ENCODE measurements around the gene CCT6A. TPM values are rescaled to one million over a fixed set of nuclear protein-coding genes. Genes with fewer than 3 reads are reported as not detected.
A peak's percentile ranks its signal among the peaks of the same experiment; 100 is the strongest.
"Not testable (repeated sequence)": the region's sequence is repeated elsewhere in the genome, so short reads cannot be mapped to it uniquely, and the experiment has no call there.

Gene CCT6A
- total and polyA plus RNA-seq, 2 donors, result 135 to 198 TPM

DNA sequence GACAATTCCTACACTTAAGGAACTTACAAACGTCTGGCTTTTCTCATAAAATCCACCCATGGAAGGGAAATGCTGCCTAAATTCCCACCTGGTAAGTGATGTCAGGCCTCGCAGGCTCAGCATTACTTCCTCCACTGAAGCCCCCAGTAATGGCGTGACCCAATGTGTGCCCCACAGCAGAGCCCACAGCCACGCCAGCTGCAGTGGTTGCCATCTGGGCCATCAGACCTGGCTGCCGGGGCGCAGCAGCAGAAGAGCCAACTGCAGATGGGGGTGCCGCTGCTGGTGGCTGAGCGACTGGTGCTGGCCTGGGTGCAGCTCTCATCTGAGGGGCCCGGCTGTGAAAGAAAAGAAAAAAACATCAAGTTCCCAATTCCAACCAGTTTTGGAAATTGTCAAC, 52.6 kb downstream of the CCT6A start:
- not testable (repeated sequence) for DNase-seq (ENCODE audit: low read depth in 6 of 9, low spot score in 9 of 9); H3K4me1 ChIP-seq (ENCODE audit: control insufficient read depth in 2 of 2, insufficient read depth in 2 of 2, low read length in 2 of 2); H3K27ac ChIP-seq (ENCODE audit: low read depth in 1 of 2, low read length in 1 of 2); H3K27me3 ChIP-seq (ENCODE audit: control insufficient read depth in 2 of 2, insufficient read depth in 1 of 2, low read length in 1 of 2); H3K9me3 ChIP-seq (ENCODE audit: control insufficient read depth in 2 of 2, insufficient read depth in 1 of 2, low read length in 1 of 2); H3K4me3 ChIP-seq (ENCODE audit: low read length in 2 of 2)
- WGBS, result 96% methylated on average over 9 of the region's 9 CpGs
- peaks cover 36 to 46% of the 10 kb centered on the region in 2 donors for H3K36me3 ChIP-seq (ENCODE audit: control insufficient read depth in 2 of 2, insufficient read depth in 2 of 2, low read length in 1 of 2)

DNA sequence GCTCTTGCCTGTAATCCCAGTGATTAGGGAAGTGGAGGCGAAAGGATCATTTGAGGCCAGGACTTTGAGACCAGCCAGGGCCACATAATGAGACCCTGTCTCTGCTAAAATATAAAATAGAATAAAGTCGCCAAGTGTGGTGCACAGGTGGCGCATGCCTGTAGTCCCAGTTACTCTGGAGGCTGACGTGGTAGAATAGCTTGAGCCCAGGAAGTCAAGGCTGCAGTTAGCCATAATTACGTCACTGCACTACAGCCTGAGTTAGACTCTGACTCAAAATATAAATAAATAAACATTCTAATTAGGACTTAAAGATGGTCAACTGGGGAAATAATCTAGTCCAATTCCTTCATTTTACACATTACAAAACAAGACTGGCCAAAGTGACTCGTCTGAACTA, 53.9 kb downstream of the CCT6A start:
- Histone ChIP-seq H3K9me3 (ENCODE audit: control insufficient read depth in 2 of 2, insufficient read depth in 1 of 2, low read length in 1 of 2) (no peaks in the 10 kb centered on the region), H3K27me3 (ENCODE audit: control insufficient read depth in 2 of 2, insufficient read depth in 1 of 2, low read length in 1 of 2) (no peaks in the 10 kb centered on the region), H3K4me3 (ENCODE audit: low read length in 2 of 2) (peak overlapping the region; percentile 64 to 67), H3K36me3 (ENCODE audit: control insufficient read depth in 2 of 2, insufficient read depth in 2 of 2, low read length in 1 of 2) (peaks cover 25 to 35% of the 10 kb centered on the region in 2 donors), H3K4me1 (ENCODE audit: control insufficient read depth in 2 of 2, insufficient read depth in 2 of 2, low read length in 2 of 2) (peaks cover 2 to 8% of the 10 kb centered on the region in 2 donors), H3K27ac (ENCODE audit: low read depth in 1 of 2, low read length in 1 of 2) (peak overlapping the region in 1 of 2 donors; percentile 76)
- DNase-seq (ENCODE audit: low read depth in 6 of 9, low spot score in 9 of 9), result peak in 6 of 9 donors; percentile 4 to 67 (median 28)
- WGBS, result 24% methylated on average over 6 of the region's 6 CpGs

DNA sequence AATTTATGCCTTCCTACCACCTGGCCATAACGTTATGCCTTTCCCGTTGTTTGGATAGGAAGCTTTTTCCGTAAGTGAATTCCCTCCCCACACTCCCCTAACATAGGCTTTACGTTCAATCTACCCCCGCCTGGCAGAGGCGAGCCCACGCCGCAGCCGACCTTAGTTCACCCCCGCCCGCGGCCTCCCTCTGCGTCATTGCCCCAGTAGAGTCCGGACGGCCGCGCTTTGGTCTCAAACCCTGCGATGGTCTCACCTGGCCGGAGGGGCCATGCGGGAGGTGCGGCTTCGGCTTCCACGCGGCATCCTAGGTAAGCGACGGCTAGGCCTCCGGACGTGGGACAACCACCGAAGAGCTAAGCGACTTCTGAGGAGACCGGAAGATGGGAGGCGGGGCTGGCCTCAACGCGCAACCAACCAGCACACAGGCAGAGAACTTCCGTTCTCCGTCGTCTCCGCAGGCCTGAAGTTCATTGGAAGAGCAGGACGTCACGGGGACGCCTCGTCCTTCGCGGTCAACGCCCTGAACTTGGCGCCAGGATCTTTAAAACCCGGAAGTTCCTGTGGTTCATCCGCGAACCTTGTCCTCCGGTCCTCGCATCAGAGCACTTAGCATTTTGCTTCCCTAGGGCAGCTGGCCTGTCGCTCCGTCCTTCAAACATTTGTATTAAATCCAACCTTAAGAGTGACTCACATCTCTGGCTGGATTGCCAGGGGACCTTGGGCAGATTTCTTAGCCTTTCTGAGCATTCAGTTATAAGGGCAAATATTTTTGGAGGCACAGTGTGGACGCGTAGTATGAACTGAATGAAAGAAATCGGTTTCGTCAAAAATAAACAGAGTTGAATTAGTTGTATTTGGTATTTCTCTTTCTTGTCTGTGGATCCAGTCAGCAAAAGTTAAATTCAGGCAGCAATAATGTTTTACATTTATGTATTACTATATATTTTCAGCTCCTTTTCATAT, 54.8 kb downstream of the CCT6A start, which contains the start of gene CHCHD2:
Gene CHCHD2, minus strand, starts transcription at position 369 of the 966 bp plus-strand sequence. Its CDS starts 63 bp downstream, at position 306.
- Histone ChIP-seq H3K27me3 (ENCODE audit: control insufficient read depth in 2 of 2, insufficient read depth in 1 of 2, low read length in 1 of 2) (no peaks in the 10 kb centered on the region), H3K4me1 (ENCODE audit: control insufficient read depth in 2 of 2, insufficient read depth in 2 of 2, low read length in 2 of 2) (peaks cover 2 to 8% of the 10 kb centered on the region in 2 donors), H3K9me3 (ENCODE audit: control insufficient read depth in 2 of 2, insufficient read depth in 1 of 2, low read length in 1 of 2) (no peaks in the 10 kb centered on the region), H3K4me3 (ENCODE audit: low read length in 2 of 2) (peak within 1 kb of the TSS; percentile 64 to 67), H3K27ac (ENCODE audit: low read depth in 1 of 2, low read length in 1 of 2) (peak within 1 kb of the TSS; percentile 76 to 88), H3K36me3 (ENCODE audit: control insufficient read depth in 2 of 2, insufficient read depth in 2 of 2, low read length in 1 of 2) (peaks cover 18 to 26% of the 10 kb centered on the region in 2 donors)
- peak; percentile 88 to 98 (median 94) for DNase-seq (ENCODE audit: low read depth in 6 of 9, low spot score in 9 of 9)
- WGBS, result 4% methylated on average over 57 of the region's 57 CpGs

DNA sequence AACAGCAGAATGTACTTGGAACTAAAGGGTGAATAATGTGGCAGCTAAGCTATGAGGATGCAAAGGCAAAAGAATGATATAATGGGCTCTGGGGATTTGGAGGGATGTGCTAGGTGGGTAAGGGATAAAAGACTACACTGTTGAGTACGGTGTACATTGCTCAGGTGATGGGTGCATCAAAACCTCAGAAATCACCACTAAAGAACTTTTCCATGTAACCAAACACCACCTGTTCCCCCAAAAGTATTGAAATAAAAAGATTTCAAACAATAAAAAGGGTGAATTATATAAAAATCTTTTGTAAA, 56.3 kb downstream of the CCT6A start:
- H3K4me3 ChIP-seq (ENCODE audit: low read length in 2 of 2), result no peak overlapping the region
- WGBS, result 91% methylated on average over 1 of the region's 1 CpG
- peaks cover 12 to 14% of the 10 kb centered on the region in 2 donors for H3K36me3 ChIP-seq (ENCODE audit: control insufficient read depth in 2 of 2, insufficient read depth in 2 of 2, low read length in 1 of 2)
- no peak for DNase-seq (ENCODE audit: low read depth in 6 of 9, low spot score in 9 of 9)
- H3K27ac ChIP-seq (ENCODE audit: low read depth in 1 of 2, low read length in 1 of 2), result no peak overlapping the region
- no peaks in the 10 kb centered on the region for H3K9me3 ChIP-seq (ENCODE audit: control insufficient read depth in 2 of 2, insufficient read depth in 1 of 2, low read length in 1 of 2)
- H3K4me1 ChIP-seq (ENCODE audit: control insufficient read depth in 2 of 2, insufficient read depth in 2 of 2, low read length in 2 of 2), result peaks cover 2 to 8% of the 10 kb centered on the region in 2 donors
- no peaks in the 10 kb centered on the region for H3K27me3 ChIP-seq (ENCODE audit: control insufficient read depth in 2 of 2, insufficient read depth in 1 of 2, low read length in 1 of 2)

DNA sequence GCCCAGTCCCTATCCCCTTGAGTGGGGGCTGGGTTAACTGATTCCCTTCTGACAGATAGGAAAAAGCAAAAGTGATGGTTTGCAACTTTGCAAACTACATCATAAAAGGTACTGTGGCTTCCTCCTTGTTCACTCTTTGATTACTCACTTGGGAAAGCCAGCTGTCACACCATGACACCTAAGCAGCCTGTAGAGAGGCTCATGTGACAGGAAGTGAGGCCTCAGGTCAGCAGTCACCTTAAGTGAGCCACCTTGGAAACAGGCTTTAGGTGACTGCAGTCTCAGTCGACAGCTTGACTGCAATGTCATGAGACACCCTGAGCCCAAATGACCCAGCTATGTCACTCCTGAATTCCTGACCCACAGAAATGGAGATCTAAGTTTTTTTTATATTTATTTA, 59.0 kb downstream of the CCT6A start:
- H3K36me3 ChIP-seq (ENCODE audit: control insufficient read depth in 2 of 2, insufficient read depth in 2 of 2, low read length in 1 of 2), result no peaks in the 10 kb centered on the region
- H3K4me3 ChIP-seq (ENCODE audit: low read length in 2 of 2), result no peak overlapping the region
- no peaks in the 10 kb centered on the region for H3K4me1 ChIP-seq (ENCODE audit: control insufficient read depth in 2 of 2, insufficient read depth in 2 of 2, low read length in 2 of 2)
- no peak for DNase-seq (ENCODE audit: low read depth in 6 of 9, low spot score in 9 of 9)
- H3K27me3 ChIP-seq (ENCODE audit: control insufficient read depth in 2 of 2, insufficient read depth in 1 of 2, low read length in 1 of 2), result peaks cover 0 to 7% of the 10 kb centered on the region in 2 donors
- 91% methylated on average over 1 of the region's 1 CpG for WGBS
- H3K9me3 ChIP-seq (ENCODE audit: control insufficient read depth in 2 of 2, insufficient read depth in 1 of 2, low read length in 1 of 2), result no peaks in the 10 kb centered on the region
- H3K27ac ChIP-seq (ENCODE audit: low read depth in 1 of 2, low read length in 1 of 2), result no peak overlapping the region

DNA sequence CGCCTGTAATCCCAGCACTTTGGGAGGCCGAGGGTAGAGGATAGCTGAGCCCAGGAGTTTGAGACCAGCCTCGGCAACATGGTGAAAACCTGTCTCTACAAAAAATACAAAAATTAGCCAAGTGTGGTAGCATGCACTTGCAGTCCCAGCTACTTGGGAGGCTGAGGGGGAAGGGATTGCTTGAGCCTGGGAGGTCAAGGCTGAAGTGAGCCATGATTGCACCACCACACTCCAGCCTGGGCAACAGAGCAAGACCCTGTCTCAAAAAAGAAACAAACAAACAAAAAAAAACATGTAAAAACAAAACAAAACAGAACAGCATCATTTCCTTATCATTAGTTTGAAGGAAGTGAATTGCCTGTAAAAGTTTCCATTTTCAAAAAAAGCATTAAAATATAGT, 60.7 kb downstream of the CCT6A start:
- H3K4me1 ChIP-seq (ENCODE audit: control insufficient read depth in 2 of 2, insufficient read depth in 2 of 2, low read length in 2 of 2); H3K9me3 ChIP-seq (ENCODE audit: control insufficient read depth in 2 of 2, insufficient read depth in 1 of 2, low read length in 1 of 2); DNase-seq (ENCODE audit: low read depth in 6 of 9, low spot score in 9 of 9); H3K4me3 ChIP-seq (ENCODE audit: low read length in 2 of 2); H3K36me3 ChIP-seq (ENCODE audit: control insufficient read depth in 2 of 2, insufficient read depth in 2 of 2, low read length in 1 of 2); H3K27ac ChIP-seq (ENCODE audit: low read depth in 1 of 2, low read length in 1 of 2): not testable (repeated sequence)
- 99% methylated on average over 3 of the region's 3 CpGs for WGBS
- peaks cover 4 to 23% of the 10 kb centered on the region in 2 donors for H3K27me3 ChIP-seq (ENCODE audit: control insufficient read depth in 2 of 2, insufficient read depth in 1 of 2, low read length in 1 of 2)

Other genes starting within 250 kb of the CCT6A start
- gene SEPTIN14, start 189.0 kb upstream of the CCT6A start, total RNA-seq, result not detected
- gene SEPTIN14, start 189.0 kb upstream of the CCT6A start, polyA plus RNA-seq, result under 0.01 TPM
- 4.0 TPM for gene ZNF713, start 164.3 kb upstream of the CCT6A start, total RNA-seq
- 2.3 TPM for gene ZNF713, start 164.3 kb upstream of the CCT6A start, polyA plus RNA-seq
- 14.7 TPM for gene MRPS17, start 99.9 kb upstream of the CCT6A start, total RNA-seq
- 17.1 TPM for gene MRPS17, start 99.9 kb upstream of the CCT6A start, polyA plus RNA-seq
- gene NIPSNAP2, start 87.2 kb upstream of the CCT6A start, total RNA-seq, result 38.4 TPM
- 61.3 TPM for gene NIPSNAP2, start 87.2 kb upstream of the CCT6A start, polyA plus RNA-seq
- gene PSPH, start 321 bp upstream of the CCT6A start, total RNA-seq, result 14.0 TPM
- 8.2 TPM for gene PSPH, start 321 bp upstream of the CCT6A start, polyA plus RNA-seq
- gene SUMF2, start 12.5 kb downstream of the CCT6A start, total RNA-seq, result 91.7 TPM
- 98.7 TPM for gene SUMF2, start 12.5 kb downstream of the CCT6A start, polyA plus RNA-seq
- 0.85 TPM for gene PHKG1, start 41.2 kb downstream of the CCT6A start, total RNA-seq
- 1.7 TPM for gene PHKG1, start 41.2 kb downstream of the CCT6A start, polyA plus RNA-seq
- 550 TPM for gene CHCHD2, start 54.7 kb downstream of the CCT6A start, total RNA-seq
- gene CHCHD2, start 54.7 kb downstream of the CCT6A start, polyA plus RNA-seq, result 350 TPM
- 0.38 TPM for gene NUPR2, start 64.7 kb downstream of the CCT6A start, total RNA-seq
- 0.75 TPM for gene NUPR2, start 64.7 kb downstream of the CCT6A start, polyA plus RNA-seq

All from thymus (tissue), 11 donors.